Caco-2 (cell line): ENCODE measurements around the gene BDKRB2. TPM values are rescaled to one million over a fixed set of nuclear protein-coding genes. Genes with fewer than 3 reads are reported as not detected.
A peak's percentile ranks its signal among the peaks of the same experiment; 100 is the strongest.

Experiments used
- Bru-seq: library from RNA; stranded (reverse); fragments of 400-500 nt; gene quantifications from one replicate; lab custom pipeline; 2021; lab: Mats Ljungman, UMichigan
- BruChase-seq, 2 experiments: library from RNA; stranded (reverse); fragments of 400-500 nt; gene quantifications; one replicate each; lab custom pipeline; 2021; lab: Mats Ljungman, UMichigan
- BruUV-seq: library from RNA; stranded (reverse); fragments of 400-500 nt; replicated peaks from 2 replicates; lab custom pipeline; 2021; lab: Mats Ljungman, UMichigan
- CTCF ChIA-PET: fragments of 300-600 bp; sonication (Branson Sonifier 250); formaldehyde crosslinking; loops from one replicate; lab custom pipeline; 2022; ENCODE audit warnings: antibody characterized with exemption; lab: Charles Lee
- POLR2A ChIA-PET: fragments of 300-600 bp; sonication (Branson Sonifier 250); formaldehyde crosslinking; loops from one replicate; lab custom pipeline; 2022; ENCODE audit warnings: antibody characterized with exemption; lab: Charles Lee
- DNase-seq, 2 experiments: peaks; one replicate each; pipeline versions ENCODE4 v3.0.0 to v3.0.0-alpha.2; 2020 to 2022
- H3K27me3 ChIP-seq: replicated peaks from 2 replicates; pipeline ENCODE4 v1.6.0; 2011; ENCODE audit warnings: low read length; ENCODE audit not compliant: control insufficient read depth, insufficient read depth
- H3K36me3 ChIP-seq: 2 replicates; pipeline ENCODE4 v1.5.1; 2011; ENCODE audit warnings: low read length; ENCODE audit not compliant: control insufficient read depth, insufficient read depth
- H3K4me1 ChIP-seq: fragments of 250-450 bp; sonication (Bioruptor Pico); 2 replicates; pipeline ENCODE4 v1.5.1; 2020; ENCODE audit warnings: mild to moderate bottlenecking
- H3K4me3 ChIP-seq: 2 replicates; pipeline ENCODE4 v1.5.1; 2011; ENCODE audit warnings: low read depth, mild to moderate bottlenecking, control low read depth, low read length
- H3K9me3 ChIP-seq: fragments of 250-450 bp; sonication (Bioruptor Pico); 2 replicates; pipeline ENCODE4 v1.5.1; 2020; ENCODE audit warnings: mild to moderate bottlenecking, moderate library complexity
- H3K27ac Mint-ChIP-seq: one replicate; pipeline ENCODE4 v1.8.0; 2022; ENCODE audit warnings: mixed read lengths; ENCODE audit not compliant: unreplicated experiment
- H3K27me3 Mint-ChIP-seq: one replicate; pipeline ENCODE4 v1.8.0; 2022; ENCODE audit warnings: mixed read lengths; ENCODE audit not compliant: insufficient read depth, unreplicated experiment
- H3K36me3 Mint-ChIP-seq: one replicate; pipeline ENCODE4 v1.8.0; 2022; ENCODE audit warnings: mild to moderate bottlenecking, mixed read lengths; ENCODE audit not compliant: insufficient read depth, unreplicated experiment
- H3K4me1 Mint-ChIP-seq: one replicate; pipeline ENCODE4 v1.8.0; 2022; ENCODE audit warnings: low read depth, mixed read lengths; ENCODE audit not compliant: unreplicated experiment
- H3K4me3 Mint-ChIP-seq: one replicate; pipeline ENCODE4 v1.8.0; 2022; ENCODE audit warnings: mild to moderate bottlenecking, moderate library complexity, mixed read lengths; ENCODE audit not compliant: unreplicated experiment
- H3K9me3 Mint-ChIP-seq: one replicate; pipeline ENCODE4 v1.8.0; 2022; ENCODE audit warnings: mixed read lengths; ENCODE audit not compliant: unreplicated experiment
- CTCF ChIP-seq, 2 experiments: fragments of 200-600 bp in 1 of 2; IDR thresholded peaks; 1 replicate in 1 of 2; 2 replicates in 1 of 2; pipeline versions ENCODE4 v1.5.1 to v1.8.0; 2011 to 2022; ENCODE audit warnings: antibody characterized with exemption in 1 of 2, control low read depth in 1 of 2, inconsistent platforms in 1 of 2, low read depth in 1 of 2, low read length in 1 of 2, mild to moderate bottlenecking in 1 of 2, moderate library complexity in 1 of 2; ENCODE audit not compliant: insufficient read depth in 1 of 2, severe bottlenecking in 1 of 2, unreplicated experiment in 1 of 2
- intact Hi-C: fragments of 100-400 bp; cut with micrococcal nuclease; formaldehyde crosslinking; loops from one replicate; pipeline ENCODE4 v1.10.0; 2022; ENCODE audit not compliant: unreplicated experiment
- long read RNA-seq: library from polyadenylated mRNA; stranded (forward); transcript quantifications from one replicate; pipeline ENCODE4 v2.0.0, GENCODE V29; 2022
- total RNA-seq: library from RNA; stranded (reverse); gene quantifications from 2 replicates; pipeline ENCODE4 v1.2.3, GENCODE V29; 2022

Gene BDKRB2
- total RNA-seq (1.4 and 2.0 TPM in 2 replicates), Bru-seq, nascent RNA (percentile 41 among the genes with signal in this experiment), BruChase-seq, experiment 1, labeled RNA remaining after a 2-hour chase (percentile 47 among the genes with signal in this experiment), BruChase-seq, experiment 2, labeled RNA remaining after a 6-hour chase (percentile 45 among the genes with signal in this experiment)
- long read RNA-seq, full-length matches to known transcripts: 2 of 3 reads
- long read RNA-seq, partial matches to known transcripts: 1 of 3 reads
- long read RNA-seq, other reads (novel, unspliced or antisense): 0 of 3 reads

GRCh38 chr14:96204151-96205058 is at the start of gene BDKRB2:
Gene BDKRB2 (plus strand): TSS chr14:96204839. CDS start chr14:96237108, 32,269 bp downstream.
- Mint-ChIP-seq H3K4me1 (no peaks in the 10 kb centered on the region), H3K4me3 (peak within 1 kb of the TSS; percentile 70), H3K27ac (peak within 1 kb of the TSS; percentile 72), H3K9me3 (no peaks in the 10 kb centered on the region), H3K36me3 (no peaks in the 10 kb centered on the region), H3K27me3 (no peaks in the 10 kb centered on the region)
- no peaks in the 10 kb centered on the region for H3K36me3 ChIP-seq
- H3K9me3 ChIP-seq: no peaks in the 10 kb centered on the region
- POLR2A ChIA-PET: interaction anchor here (0.7 to 1.5 kb wide), 2 partner anchors 9 to 105 kb away, joined by 3 to 5 read pairs; no protein-coding TSS in a partner anchor
- peak within 1 kb of the TSS; percentile 35 for H3K4me3 ChIP-seq
- DNase-seq: peak; percentile 70 to 73
- intact Hi-C loops: loop anchor here (2.0 kb wide), 1 partner anchor 104 kb away; no protein-coding TSS in a partner anchor
- CTCF ChIA-PET: interaction anchor here (0.6 to 1.1 kb wide), 3 partner anchors 58 to 106 kb away, joined by 3 to 8 read pairs (median 6); no protein-coding TSS in a partner anchor
- H3K27me3 ChIP-seq: no peaks in the 10 kb centered on the region
- TF ChIP-seq CTCF (IDR thresholded peaks at IDR 0.05; ENCODE audit: insufficient read depth in 1 of 2, low read depth in 1 of 2, low read length in 1 of 2, severe bottlenecking in 1 of 2, unreplicated experiment in 1 of 2): no peak
- TSS peak; percentile 81 for BruUV-seq
- peaks cover 14% of the 10 kb centered on the region for H3K4me1 ChIP-seq

GRCh38 chr14:96154900-96155299 is 49.7 kb upstream of the BDKRB2 start:
- H3K4me3 Mint-ChIP-seq: no peak overlapping the region
- BruUV-seq: no TSS peak
- Histone ChIP-seq H3K4me1 (no peaks in the 10 kb centered on the region), H3K27me3 (no peaks in the 10 kb centered on the region), H3K4me3 (no peak overlapping the region), H3K36me3 (no peaks in the 10 kb centered on the region), H3K9me3 (no peaks in the 10 kb centered on the region; the same call in 1 of the 2 replicates)
- POLR2A ChIA-PET: no interaction called here
- no peak for TF ChIP-seq CTCF (IDR thresholded peaks at IDR 0.05; ENCODE audit: insufficient read depth in 1 of 2, low read depth in 1 of 2, low read length in 1 of 2, severe bottlenecking in 1 of 2, unreplicated experiment in 1 of 2)
- intact Hi-C loops: no loop called here
- no peak for DNase-seq
- no peaks in the 10 kb centered on the region for H3K36me3 Mint-ChIP-seq
- no peaks in the 10 kb centered on the region for H3K27me3 Mint-ChIP-seq
- CTCF ChIA-PET: no interaction called here
- H3K27ac Mint-ChIP-seq: no peak overlapping the region
- peaks cover 4% of the 10 kb centered on the region for H3K4me1 Mint-ChIP-seq
- no peaks in the 10 kb centered on the region for H3K9me3 Mint-ChIP-seq
